ENCODE measurements around the gene CEP41.

CEP41 gene, protein sequence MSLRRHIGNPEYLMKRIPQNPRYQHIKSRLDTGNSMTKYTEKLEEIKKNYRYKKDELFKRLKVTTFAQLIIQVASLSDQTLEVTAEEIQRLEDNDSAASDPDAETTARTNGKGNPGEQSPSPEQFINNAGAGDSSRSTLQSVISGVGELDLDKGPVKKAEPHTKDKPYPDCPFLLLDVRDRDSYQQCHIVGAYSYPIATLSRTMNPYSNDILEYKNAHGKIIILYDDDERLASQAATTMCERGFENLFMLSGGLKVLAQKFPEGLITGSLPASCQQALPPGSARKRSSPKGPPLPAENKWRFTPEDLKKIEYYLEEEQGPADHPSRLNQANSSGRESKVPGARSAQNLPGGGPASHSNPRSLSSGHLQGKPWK

DNA sequence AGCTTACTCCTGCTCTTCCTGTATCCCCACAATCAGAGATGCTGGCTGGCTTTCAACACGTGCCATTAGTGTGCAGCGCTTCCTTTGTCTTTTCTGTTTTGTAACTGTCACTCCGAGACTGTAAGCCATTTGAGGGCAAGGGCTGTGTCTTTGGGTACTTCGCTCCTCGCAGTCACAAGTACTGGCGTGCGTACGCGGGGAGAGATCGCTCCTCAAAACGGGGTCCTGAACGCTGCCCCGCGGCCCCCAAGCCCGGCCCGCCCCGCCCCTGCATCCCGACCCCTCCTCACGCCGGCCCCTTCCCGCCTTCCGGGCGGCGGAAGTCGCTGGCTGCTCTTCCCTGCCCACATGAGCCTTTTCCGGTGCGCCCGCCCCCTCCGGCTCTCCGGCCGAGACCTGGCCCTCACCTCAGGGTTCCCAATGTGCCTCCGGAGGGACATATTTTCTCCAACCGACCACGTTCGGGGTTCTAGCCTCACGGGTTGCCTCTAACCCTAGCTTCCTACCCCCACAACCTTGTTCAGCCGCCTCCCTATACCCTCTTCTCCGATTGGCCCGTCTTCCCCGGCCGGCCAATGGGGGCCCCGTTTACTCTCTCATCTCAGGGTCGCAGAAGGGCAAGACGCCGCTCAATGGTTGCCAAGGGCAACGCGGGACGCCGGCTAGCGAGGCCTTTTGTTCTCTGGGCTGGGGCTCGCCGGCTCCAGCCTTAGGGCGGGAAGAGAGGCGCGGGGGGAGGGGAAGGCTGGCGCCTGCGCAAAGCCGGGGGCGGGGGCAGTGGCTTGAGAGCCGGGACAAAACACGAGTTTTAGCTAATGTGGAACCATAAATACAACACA, at the start of gene CEP41:
Gene CEP41 (minus strand): TSS at position 490 of the 839 bp plus-strand sequence. CDS start 50 bp downstream, at position 440.
- no peak for TF ChIP-seq ZNF274 (IDR thresholded peaks at IDR 0.05; ENCODE audit: low read depth, low read length)
- peak within 1 kb of the TSS; percentile 73 for H3K4me3 ChIP-seq (ENCODE audit: low read length)

DNA sequence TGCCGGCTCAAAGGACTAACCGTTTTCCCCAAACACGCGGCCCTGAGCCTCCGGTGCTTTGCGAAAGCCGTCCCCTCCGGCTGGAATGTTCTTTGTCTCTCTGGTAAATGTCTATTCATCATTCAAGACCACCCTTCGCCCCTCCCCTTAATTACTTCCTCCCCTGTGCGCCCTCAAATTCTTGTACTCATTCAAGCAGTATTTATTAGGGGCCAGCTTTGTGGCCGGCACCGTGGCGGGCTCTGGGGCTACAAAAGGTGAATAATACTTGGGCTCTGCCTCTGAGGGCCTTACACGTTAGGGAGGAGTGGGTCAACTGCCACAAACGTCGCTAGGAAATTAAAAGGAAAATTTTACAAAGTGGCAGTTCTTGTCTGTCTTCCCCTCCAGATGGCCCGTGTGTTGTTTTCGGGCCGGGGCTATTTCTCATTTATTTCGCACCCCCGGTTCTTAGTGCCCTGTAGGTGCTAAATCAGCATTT, 49.5 kb upstream of the CEP41 start:
- no peak overlapping the region for H3K4me3 ChIP-seq (ENCODE audit: low read length)
- TF ChIP-seq ZNF274 (IDR thresholded peaks at IDR 0.05; ENCODE audit: low read depth, low read length), result no peak

DNA sequence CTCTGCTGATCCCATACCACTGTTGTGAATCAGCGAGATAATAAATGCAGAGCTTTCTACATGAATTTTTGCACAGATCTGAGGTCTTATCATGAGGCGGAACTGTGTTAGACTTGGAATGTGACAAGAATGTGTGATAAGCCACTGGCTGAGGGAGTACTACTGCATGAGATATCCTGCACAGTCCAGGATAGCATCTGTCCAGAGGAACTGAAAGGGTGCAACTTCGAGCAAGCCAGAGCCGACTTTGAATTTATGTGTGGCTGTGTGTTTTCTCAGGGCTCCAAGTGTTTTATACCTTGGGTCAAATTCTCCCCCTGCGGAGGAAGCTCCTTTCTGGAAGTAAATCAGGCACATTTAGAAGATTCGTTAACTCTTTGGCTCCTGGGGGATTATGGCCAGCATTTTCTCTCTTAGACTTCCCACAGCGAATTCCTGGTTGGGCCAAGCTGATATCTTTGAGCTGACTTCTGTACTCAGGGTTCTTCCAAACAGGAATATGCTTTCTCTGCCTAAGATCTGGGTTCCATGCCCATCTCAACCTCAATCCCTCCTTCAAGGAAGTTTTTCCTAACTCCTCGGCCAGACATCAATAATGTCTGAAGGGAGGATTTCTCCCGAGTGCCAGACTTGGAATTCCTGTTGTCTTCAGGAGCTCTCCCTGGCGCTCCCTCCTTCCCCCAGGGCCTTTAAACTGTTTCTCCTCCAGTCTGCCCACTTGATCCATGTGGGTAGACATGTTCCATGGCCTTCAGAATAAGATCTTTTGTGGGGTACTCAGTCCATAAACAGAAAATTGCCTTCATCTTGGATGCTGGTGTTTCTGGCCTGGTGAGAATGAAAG, 48.5 kb upstream of the CEP41 start:
- TF ChIP-seq ZNF274 (IDR thresholded peaks at IDR 0.05; ENCODE audit: low read depth, low read length), result no peak
- no peak overlapping the region for H3K4me3 ChIP-seq (ENCODE audit: low read length)

DNA sequence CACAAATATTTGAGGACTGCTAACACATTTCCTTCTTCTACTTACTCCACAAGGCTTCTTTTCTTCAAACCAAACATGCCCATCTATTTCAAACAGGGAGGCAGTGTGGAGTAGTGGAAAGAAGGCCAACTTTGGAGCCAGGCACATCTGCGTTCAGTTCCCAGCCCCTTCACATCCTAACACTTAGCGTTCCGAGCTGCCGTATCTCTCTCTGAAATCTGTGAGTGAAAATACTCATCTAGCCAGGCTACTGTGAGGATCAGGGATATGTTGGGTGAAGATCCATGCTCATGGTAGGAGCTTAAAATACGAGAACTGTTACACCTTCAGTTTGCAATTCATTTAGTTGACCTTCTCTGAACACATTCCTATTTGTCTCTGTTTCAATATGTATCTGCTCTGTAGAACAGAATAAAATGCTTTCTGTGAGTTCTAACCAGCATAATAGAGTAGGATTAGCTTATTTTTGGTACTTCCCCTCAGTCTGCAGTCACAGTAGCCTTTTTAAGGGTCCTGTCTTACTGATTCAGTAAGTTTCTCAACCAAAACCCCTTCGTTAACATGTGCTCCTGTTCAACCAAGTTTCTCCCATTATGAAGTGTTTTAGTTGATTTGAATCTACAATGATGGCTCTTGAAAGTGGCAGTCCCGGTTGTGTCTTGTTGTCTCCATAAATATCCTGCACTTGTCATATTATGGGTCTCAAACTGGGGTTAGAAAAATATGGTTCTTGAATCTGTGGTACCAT, 47.8 kb upstream of the CEP41 start:
- no peak for TF ChIP-seq ZNF274 (IDR thresholded peaks at IDR 0.05; ENCODE audit: low read depth, low read length)
- no peak overlapping the region for H3K4me3 ChIP-seq (ENCODE audit: low read length)

DNA sequence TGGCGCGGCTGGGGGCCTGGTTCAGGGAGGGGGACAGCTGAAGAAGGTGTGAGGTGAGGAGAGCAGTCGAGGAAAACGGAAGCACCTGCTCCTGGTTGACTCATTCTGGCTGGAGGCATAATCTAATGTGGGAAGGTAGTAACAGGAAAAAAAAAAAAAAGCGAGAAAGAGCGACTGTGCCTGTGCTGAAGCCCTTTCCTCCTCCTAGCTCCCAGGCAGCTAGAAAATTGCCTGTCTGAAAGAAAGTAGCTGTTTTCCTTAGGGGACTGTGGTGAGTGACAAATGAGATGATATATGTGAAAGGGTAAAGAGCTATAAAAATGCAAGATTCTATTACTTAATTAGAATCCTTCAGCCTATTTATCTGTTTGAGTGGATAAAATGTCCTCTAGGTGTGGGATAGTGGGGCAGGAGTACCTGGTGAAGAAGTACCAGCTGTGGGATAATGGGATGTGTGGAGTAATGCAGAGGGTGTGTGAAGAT, 46.2 kb upstream of the CEP41 start:
- H3K4me3 ChIP-seq (ENCODE audit: low read length), result peak overlapping the region; percentile 44; the same call in 1 of the 2 replicates
- no peak for TF ChIP-seq ZNF274 (IDR thresholded peaks at IDR 0.05; ENCODE audit: low read depth, low read length)

DNA sequence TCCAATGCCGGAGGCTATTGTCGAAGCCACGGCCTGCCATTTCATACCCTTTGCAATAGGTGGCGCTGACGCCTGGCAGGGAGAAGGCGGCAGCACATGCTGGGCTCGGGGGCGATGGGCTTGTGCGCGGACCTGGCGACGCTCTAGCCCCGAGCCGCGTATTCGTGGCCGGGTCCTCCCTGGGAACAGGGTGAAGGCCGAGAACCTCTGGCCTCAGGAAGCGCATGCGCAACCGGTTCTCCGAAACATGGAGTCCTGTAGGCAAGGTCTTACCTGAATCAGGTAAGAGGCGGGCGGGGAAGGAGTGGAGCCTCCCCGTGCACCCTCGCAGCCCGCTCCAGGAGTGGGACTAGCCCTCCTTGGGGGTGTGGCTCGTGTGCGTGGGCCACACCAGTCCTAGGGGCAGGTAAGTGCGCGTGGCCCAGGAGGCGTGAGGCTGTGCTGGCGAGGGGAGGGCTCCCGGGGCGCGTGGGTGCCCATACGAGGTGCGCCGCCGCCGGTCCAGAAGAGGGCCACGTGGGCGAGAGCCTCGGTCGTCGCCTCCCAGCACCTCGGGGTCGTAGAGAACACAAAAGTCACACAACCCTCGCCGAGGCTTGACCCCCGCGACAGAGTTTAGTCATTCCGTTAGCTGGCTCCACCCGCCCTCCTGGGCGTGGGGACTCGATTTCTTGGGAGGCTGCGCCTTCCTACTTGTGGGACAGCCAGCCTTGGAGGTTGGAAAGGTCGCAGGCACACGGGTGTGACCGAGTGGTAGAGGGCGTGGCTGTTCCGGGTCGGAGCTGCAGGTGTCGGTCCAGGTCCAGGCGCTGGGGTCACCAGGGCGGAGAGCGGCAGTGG, 45.5 kb upstream of the CEP41 start:
- TF ChIP-seq ZNF274 (IDR thresholded peaks at IDR 0.05; ENCODE audit: low read depth, low read length), result no peak
- peak overlapping the region; percentile 44; the same call in 1 of the 2 replicates for H3K4me3 ChIP-seq (ENCODE audit: low read length)

DNA sequence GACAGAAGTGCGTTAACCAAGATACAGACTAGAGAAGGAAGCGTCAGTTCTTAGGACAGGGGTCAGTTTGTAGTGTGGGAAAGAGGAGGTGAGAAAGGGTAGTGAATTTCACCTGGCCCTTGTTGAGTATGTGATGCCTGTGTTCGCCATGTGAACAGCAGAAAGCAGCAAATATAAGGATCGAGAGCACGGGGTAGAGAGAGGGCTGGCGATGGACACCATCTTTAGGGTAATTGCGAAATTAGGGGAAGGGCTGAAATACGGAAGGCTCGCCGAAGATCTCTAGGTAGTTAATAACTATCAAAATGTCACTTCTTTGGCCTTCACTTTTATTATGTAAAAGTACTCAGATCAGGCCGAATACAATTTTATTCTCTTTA, 44.9 kb upstream of the CEP41 start:
- TF ChIP-seq ZNF274 (IDR thresholded peaks at IDR 0.05; ENCODE audit: low read depth, low read length), result no peak
- H3K4me3 ChIP-seq (ENCODE audit: low read length), result peak overlapping the region; percentile 44; the same call in 1 of the 2 replicates

DNA sequence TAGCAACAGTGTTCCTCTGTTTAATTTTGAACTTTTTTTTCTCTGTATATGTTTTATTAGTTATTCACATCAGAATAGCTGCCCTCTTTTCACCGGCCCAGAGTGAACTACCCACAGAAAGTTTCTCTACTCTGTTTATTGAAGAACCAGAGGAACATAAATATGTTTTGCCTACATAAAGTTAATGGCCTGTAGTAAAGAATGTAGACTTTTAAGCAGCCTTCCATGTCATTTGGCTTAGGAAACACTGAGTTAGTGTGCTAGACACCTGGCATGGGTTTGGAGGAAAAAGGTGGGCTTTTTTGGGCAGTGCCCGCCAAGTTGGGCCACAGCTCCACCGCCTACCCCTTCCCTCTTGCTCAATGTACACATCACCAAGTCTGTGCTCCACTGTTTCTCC, 42.2 kb upstream of the CEP41 start:
- H3K4me3 ChIP-seq (ENCODE audit: low read length), result no peak overlapping the region
- TF ChIP-seq ZNF274 (IDR thresholded peaks at IDR 0.05; ENCODE audit: low read depth, low read length), result no peak

DNA sequence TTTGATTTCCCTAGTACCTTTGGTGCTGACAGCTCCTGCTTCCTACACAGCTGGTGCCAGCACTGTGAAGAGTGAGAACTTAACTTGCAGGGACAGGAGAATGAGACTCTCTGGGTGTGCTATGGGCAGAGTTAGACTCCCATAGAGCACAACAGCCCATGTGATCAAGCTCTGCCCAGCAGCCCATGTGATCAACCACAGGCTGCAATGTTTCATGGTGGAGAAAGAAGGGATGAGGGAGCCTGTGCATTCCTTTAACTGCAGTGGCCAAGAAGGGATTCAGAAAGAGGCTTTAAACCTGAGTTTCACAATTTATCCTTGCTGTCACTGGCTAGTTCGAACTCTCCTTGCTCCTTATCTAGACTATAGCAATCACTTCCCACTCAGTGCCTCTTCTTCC, 41.1 kb upstream of the CEP41 start:
- no peak overlapping the region for H3K4me3 ChIP-seq (ENCODE audit: low read length)
- no peak for TF ChIP-seq ZNF274 (IDR thresholded peaks at IDR 0.05; ENCODE audit: low read depth, low read length)

DNA sequence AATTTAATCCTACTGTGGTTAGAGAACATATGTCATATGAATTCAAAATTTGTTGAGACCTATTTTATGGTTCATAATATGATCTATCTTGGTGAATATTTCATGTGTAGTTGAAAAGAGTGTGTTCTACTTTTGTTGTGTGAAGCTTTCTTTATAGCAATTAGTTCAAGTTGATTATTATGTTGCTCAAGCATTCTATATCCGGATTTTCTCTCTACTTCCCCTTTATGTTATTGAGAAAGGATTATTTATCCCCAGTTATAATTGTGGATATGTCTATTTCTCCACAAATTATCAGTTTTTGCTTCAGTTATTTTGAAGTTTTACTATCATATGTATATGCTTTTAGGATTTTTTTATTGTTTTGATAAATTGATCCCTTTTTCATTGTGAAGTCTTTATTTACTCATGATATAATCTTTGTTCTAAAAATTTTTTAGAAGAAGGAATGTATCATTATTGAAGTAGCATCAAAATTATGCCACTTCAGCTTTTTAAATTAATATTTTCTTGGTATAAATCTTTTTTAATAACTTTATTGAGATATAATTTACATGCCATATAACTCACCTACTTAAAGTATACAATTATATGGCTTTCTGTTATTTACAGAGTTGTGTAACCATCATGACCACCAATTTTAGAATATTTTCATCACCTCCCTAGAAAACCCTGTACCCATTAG, 39.0 kb upstream of the CEP41 start:
- TF ChIP-seq ZNF274 (IDR thresholded peaks at IDR 0.05; ENCODE audit: low read depth, low read length), result no peak

DNA sequence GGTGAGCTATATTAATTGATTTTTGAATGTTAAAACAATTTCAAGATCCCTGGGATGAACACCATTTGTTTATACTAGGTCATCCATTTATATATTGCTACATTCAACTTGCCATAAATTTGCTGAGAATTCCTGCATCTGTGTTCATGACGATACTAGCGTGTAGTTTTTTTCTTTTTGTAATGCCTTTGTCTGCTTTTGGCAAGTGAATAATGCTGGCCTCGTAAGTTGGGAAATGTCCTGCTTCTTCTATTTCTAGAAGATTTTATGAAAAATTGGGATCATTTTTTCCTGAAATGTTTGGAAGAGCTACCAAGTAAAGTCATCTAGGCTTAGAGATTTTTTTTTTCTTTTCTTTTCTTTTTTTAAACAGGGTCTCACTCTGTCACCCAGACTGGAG, 38.2 kb upstream of the CEP41 start:
- no peak for TF ChIP-seq ZNF274 (IDR thresholded peaks at IDR 0.05; ENCODE audit: low read depth, low read length)
- no peak overlapping the region for H3K4me3 ChIP-seq (ENCODE audit: low read length)

More for the DNA sequence above, 39.0 kb upstream of the CEP41 start:
- no peak overlapping the region for H3K4me3 ChIP-seq (ENCODE audit: low read length)

Measured in GM08714 (cell line).